GM18951 (cell line): ENCODE data around the gene SUMO3.

Experiments
- POLR2A ChIP-seq: IDR thresholded peaks from 4 replicates; pipeline ENCODE4 v1.6.1; 2011; ENCODE audit warnings: mild to moderate bottlenecking; ENCODE audit not compliant: insufficient read length, insufficient read depth; ENCODE audit errors: extremely low read depth
- in situ Hi-C: fragments of 300-500 bp; cut with MboI; formaldehyde crosslinking; loops from one replicate; pipeline ENCODE4 v1.12.0; 2022; ENCODE audit warnings: low sequenced_read_pairs, mixed read lengths, inconsistent platforms; ENCODE audit not compliant: unreplicated experiment

Gene SUMO3

DNA sequence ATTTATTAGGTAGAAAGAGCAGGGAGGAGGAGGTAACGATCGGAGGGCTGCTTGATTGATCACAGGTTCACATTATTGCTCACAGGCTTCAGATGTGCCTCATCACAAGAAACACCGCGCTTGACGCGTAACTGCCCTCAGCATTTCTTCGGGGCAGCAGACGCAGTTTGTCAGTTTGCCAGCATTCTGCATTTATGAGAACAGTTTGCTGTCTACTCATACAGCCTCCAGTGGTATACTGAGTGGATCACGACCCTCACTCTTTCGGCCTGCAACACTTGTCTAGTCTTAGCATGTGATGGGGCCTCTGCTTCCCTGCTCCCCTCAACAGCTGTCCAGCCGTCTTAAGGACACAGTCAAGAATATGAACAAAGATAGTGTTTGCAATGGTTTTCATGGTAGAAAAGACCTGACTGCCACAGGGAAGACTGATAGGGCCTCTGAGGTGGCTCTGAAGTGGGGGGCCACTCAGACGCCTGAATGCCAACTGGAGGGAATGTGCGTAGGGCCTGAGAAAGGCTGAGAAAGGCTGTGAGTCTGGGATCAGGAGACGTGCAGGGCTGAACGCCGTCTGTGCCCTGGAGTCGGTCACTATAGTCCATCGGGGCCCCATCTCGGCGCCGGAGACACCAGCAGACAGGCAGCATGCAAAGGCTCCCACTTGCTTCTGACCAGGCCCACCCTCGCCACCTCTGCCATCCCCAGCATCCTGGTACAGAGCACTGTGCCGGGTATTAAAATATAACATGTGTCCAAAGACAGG lies 61.3 kb downstream of the SUMO3 start:
- in situ Hi-C loops: no loop called here
- TF ChIP-seq POLR2A: no peak
